ENCODE measurements around the gene FAM162A. TPM values are rescaled to one million over a fixed set of nuclear protein-coding genes. Genes with fewer than 3 reads are reported as not detected.

Gene FAM162A
- total and polyA plus RNA-seq, 2 experiments from 2014 or later = 209 to 642 TPM

- H3K4me3 ChIP-seq = no peak overlapping the region
- no peaks in the 10 kb centered on the region for H3K9me3 ChIP-seq (ENCODE audit: low read depth)
- H3K27ac ChIP-seq = no peak overlapping the region
- no peaks in the 10 kb centered on the region for H3K4me1 ChIP-seq (ENCODE audit: low read depth)
- peaks cover 71% of the 10 kb centered on the region for H3K36me3 ChIP-seq
- H3K27me3 ChIP-seq = no peaks in the 10 kb centered on the region
- no peak for DNase-seq (ENCODE audit: low read depth in 1 of 2, low spot score in 1 of 2)
- TF ChIP-seq CTCF (IDR thresholded peaks at IDR 0.05; ENCODE audit: low read depth, low read length) = no peak
These were observed 21.0 kb downstream of the FAM162A start for GRCh38 chr3:122405015-122405414.

- Histone ChIP-seq H3K36me3 (peaks cover 83% of the 10 kb centered on the region), H3K9me3 (ENCODE audit: low read depth) (no peaks in the 10 kb centered on the region), H3K27me3 (no peaks in the 10 kb centered on the region), H3K4me3 (no peak overlapping the region), H3K27ac (no peak overlapping the region), H3K4me1 (ENCODE audit: low read depth) (no peaks in the 10 kb centered on the region)
- TF ChIP-seq CTCF (IDR thresholded peaks at IDR 0.05; ENCODE audit: low read depth, low read length) = no peak
- no peak for DNase-seq (ENCODE audit: low read depth in 1 of 2, low spot score in 1 of 2)
These were observed 22.2 kb downstream of the FAM162A start for GRCh38 chr3:122406198-122406597.

- no peak overlapping the region for H3K27ac ChIP-seq
- no peaks in the 10 kb centered on the region for H3K9me3 ChIP-seq (ENCODE audit: low read depth)
- H3K36me3 ChIP-seq = peaks cover 89% of the 10 kb centered on the region
- H3K27me3 ChIP-seq = no peaks in the 10 kb centered on the region
- no peaks in the 10 kb centered on the region for H3K4me1 ChIP-seq (ENCODE audit: low read depth)
- H3K4me3 ChIP-seq = no peak overlapping the region
- DNase-seq (ENCODE audit: low read depth in 1 of 2, low spot score in 1 of 2) = no peak
- TF ChIP-seq CTCF (IDR thresholded peaks at IDR 0.05; ENCODE audit: low read depth, low read length) = no peak
These were observed 24.0 kb downstream of the FAM162A start for GRCh38 chr3:122407946-122408345.

GRCh38 chr3:122409446-122409845 is 25.5 kb downstream of the FAM162A start:
- Histone ChIP-seq H3K4me3 (no peak overlapping the region), H3K4me1 (ENCODE audit: low read depth) (peaks cover 2% of the 10 kb centered on the region), H3K27ac (peak overlapping the region; percentile 50), H3K27me3 (no peaks in the 10 kb centered on the region), H3K9me3 (ENCODE audit: low read depth) (no peaks in the 10 kb centered on the region), H3K36me3 (peaks cover 77% of the 10 kb centered on the region)
- TF ChIP-seq CTCF (IDR thresholded peaks at IDR 0.05; ENCODE audit: low read depth, low read length) = no peak
- no peak for DNase-seq (ENCODE audit: low read depth in 1 of 2, low spot score in 1 of 2)

- no peak for DNase-seq (ENCODE audit: low read depth in 1 of 2, low spot score in 1 of 2)
- H3K36me3 ChIP-seq = peaks cover 70% of the 10 kb centered on the region
- peak overlapping the region; percentile 50 for H3K27ac ChIP-seq
- no peak overlapping the region for H3K4me3 ChIP-seq
- H3K27me3 ChIP-seq = no peaks in the 10 kb centered on the region
- H3K9me3 ChIP-seq (ENCODE audit: low read depth) = no peaks in the 10 kb centered on the region
- TF ChIP-seq CTCF (IDR thresholded peaks at IDR 0.05; ENCODE audit: low read depth, low read length) = no peak
- H3K4me1 ChIP-seq (ENCODE audit: low read depth) = peaks cover 9% of the 10 kb centered on the region
These were observed 26.1 kb downstream of the FAM162A start for GRCh38 chr3:122410111-122410510.

- Histone ChIP-seq H3K4me3 (no peak overlapping the region), H3K27ac (peak overlapping the region; percentile 9), H3K4me1 (ENCODE audit: low read depth) (peaks cover 9% of the 10 kb centered on the region), H3K9me3 (ENCODE audit: low read depth) (no peaks in the 10 kb centered on the region), H3K27me3 (no peaks in the 10 kb centered on the region), H3K36me3 (peaks cover 65% of the 10 kb centered on the region)
- no peak for DNase-seq (ENCODE audit: low read depth in 1 of 2, low spot score in 1 of 2)
- TF ChIP-seq CTCF (IDR thresholded peaks at IDR 0.05; ENCODE audit: low read depth, low read length) = no peak
These were observed 26.7 kb downstream of the FAM162A start for GRCh38 chr3:122410639-122411038.

Measured in cardiac muscle cell (in vitro differentiated cells and primary cell).